Endothelial cell of umbilical vein (primary cell): ENCODE data around the gene ABAT.

Experiments used
- EZH2 ChIP-seq: IDR thresholded peaks from 2 replicates; pipeline ENCODE4 v1.6.1; 2012; ENCODE audit warnings: borderline replicate concordance, low read depth, mild to moderate bottlenecking, moderate library complexity, low read length, inconsistent platforms; ENCODE audit not compliant: severe bottlenecking
- GATA2 ChIP-seq: IDR thresholded peaks from 2 replicates; pipeline ENCODE4 v1.7.0; 2011; ENCODE audit warnings: low read depth, mild to moderate bottlenecking, moderate library complexity, mixed read lengths, low read length; ENCODE audit not compliant: insufficient read length, insufficient read depth
- MYC ChIP-seq: IDR thresholded peaks from one replicate; pipeline ENCODE4 v1.6.1; 2011; ENCODE audit warnings: mild to moderate bottlenecking, low read depth, low read length
- POLR2AphosphoS5 ChIP-seq: IDR thresholded peaks from 2 replicates; pipeline ENCODE4 v1.6.1; 2012; ENCODE audit warnings: low read depth, mild to moderate bottlenecking, control low read depth, low read length, moderate library complexity; ENCODE audit not compliant: insufficient read depth
- TF ChIP-seq, protein P1 (sequence below), 2 donors: IDR thresholded peaks; 1 replicate in 1 of 2; 2 replicates in 1 of 2; pipeline ENCODE4 v1.5.1; 2011; ENCODE audit warnings: low read length in 2 of 2, mild to moderate bottlenecking in 2 of 2, moderate library complexity in 2 of 2, control low read depth in 1 of 2, inconsistent platforms in 1 of 2, low read depth in 1 of 2; ENCODE audit not compliant: insufficient read depth in 1 of 2; ENCODE audit errors: extremely low read depth in 1 of 2

DNA sequence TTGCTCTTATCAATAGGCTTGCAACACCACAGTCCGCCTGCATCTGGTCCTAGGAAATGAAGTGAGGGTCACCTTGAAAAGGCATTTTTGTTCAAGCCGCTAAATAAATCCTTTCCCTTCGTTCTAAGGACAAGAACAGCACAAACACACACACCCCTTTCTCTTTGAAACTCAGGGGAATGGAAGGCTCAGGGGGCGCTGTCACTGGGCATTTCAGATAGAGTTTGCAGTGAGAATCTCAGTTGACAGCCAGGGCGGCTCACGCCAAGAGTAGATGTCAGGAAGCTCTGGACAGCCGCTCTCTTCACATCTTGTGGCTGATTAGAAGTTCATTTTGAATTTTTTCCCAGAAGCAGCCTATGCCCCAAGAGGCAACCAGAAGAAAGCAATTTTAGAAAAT is 39.8 kb downstream of the ABAT start:
- TF ChIP-seq, protein P1, sequence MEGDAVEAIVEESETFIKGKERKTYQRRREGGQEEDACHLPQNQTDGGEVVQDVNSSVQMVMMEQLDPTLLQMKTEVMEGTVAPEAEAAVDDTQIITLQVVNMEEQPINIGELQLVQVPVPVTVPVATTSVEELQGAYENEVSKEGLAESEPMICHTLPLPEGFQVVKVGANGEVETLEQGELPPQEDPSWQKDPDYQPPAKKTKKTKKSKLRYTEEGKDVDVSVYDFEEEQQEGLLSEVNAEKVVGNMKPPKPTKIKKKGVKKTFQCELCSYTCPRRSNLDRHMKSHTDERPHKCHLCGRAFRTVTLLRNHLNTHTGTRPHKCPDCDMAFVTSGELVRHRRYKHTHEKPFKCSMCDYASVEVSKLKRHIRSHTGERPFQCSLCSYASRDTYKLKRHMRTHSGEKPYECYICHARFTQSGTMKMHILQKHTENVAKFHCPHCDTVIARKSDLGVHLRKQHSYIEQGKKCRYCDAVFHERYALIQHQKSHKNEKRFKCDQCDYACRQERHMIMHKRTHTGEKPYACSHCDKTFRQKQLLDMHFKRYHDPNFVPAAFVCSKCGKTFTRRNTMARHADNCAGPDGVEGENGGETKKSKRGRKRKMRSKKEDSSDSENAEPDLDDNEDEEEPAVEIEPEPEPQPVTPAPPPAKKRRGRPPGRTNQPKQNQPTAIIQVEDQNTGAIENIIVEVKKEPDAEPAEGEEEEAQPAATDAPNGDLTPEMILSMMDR (IDR thresholded peaks at IDR 0.05; ENCODE audit: extremely low read depth in 1 of 2, insufficient read depth in 1 of 2, low read depth in 1 of 2, low read length in 2 of 2): no peak
- no peak for TF ChIP-seq GATA2
- no peak for TF ChIP-seq MYC
- no peak for TF ChIP-seq POLR2AphosphoS5
- TF ChIP-seq EZH2: no peak
